ENCODE results near the gene IDH3A.

Gene IDH3A

GRCh38 chr15:78207641-78208340, 58.6 kb downstream of the IDH3A start:
- TF ChIP-seq CTCF (IDR thresholded peaks at IDR 0.05) (no peak), ZFX (IDR thresholded peaks at IDR 0.05; ENCODE audit: borderline replicate concordance) (no peak)
- peak overlapping the region; percentile 44 for H3K27ac ChIP-seq

GRCh38 chr15:78208341-78208844, 59.2 kb downstream of the IDH3A start:
- no peak for TF ChIP-seq CTCF (IDR thresholded peaks at IDR 0.05)
- TF ChIP-seq ZFX (IDR thresholded peaks at IDR 0.05; ENCODE audit: borderline replicate concordance) = no peak

GRCh38 chr15:78208887-78209645, 59.9 kb downstream of the IDH3A start:
- TF ChIP-seq ZFX (IDR thresholded peaks at IDR 0.05; ENCODE audit: borderline replicate concordance) = no peak
- TF ChIP-seq CTCF (IDR thresholded peaks at IDR 0.05) = no peak
- H3K27ac ChIP-seq = peak overlapping the region; percentile 73

More at GRCh38 chr15:78208341-78208844, 59.2 kb downstream of the IDH3A start:
- peak overlapping the region; percentile 73 for H3K27ac ChIP-seq

- TF ChIP-seq CTCF (IDR thresholded peaks at IDR 0.05) = no peak
- H3K27ac ChIP-seq = peak overlapping the region; percentile 73
Observed at GRCh38 chr15:78209646-78210348, 60.6 kb downstream of the IDH3A start.

GRCh38 chr15:78210349-78210717, 61.2 kb downstream of the IDH3A start:
- peak overlapping the region; percentile 73 for H3K27ac ChIP-seq
- TF ChIP-seq CTCF (IDR thresholded peaks at IDR 0.05) = no peak
- TF ChIP-seq ZFX (IDR thresholded peaks at IDR 0.05; ENCODE audit: borderline replicate concordance) = no peak

GRCh38 chr15:78211189-78211921, 62.2 kb downstream of the IDH3A start:
- H3K27ac ChIP-seq = no peak overlapping the region
- TF ChIP-seq CTCF (IDR thresholded peaks at IDR 0.05) = no peak
- TF ChIP-seq ZFX (IDR thresholded peaks at IDR 0.05; ENCODE audit: borderline replicate concordance) = no peak
